GM12872 (cell line): Measurements from ENCODE around the gene SEMA3A.

Experiments
- TF ChIP-seq, protein P1 (sequence below): IDR thresholded peaks from 3 replicates; pipeline ENCODE4 v1.5.1; 2011; ENCODE audit warnings: low read depth, mild to moderate bottlenecking, low read length, moderate library complexity; ENCODE audit not compliant: insufficient read depth

SEMA3A gene

GRCh38 chr7:84228526-84228925 lies 33.9 kb upstream of the SEMA3A start:
- TF ChIP-seq, protein P1, sequence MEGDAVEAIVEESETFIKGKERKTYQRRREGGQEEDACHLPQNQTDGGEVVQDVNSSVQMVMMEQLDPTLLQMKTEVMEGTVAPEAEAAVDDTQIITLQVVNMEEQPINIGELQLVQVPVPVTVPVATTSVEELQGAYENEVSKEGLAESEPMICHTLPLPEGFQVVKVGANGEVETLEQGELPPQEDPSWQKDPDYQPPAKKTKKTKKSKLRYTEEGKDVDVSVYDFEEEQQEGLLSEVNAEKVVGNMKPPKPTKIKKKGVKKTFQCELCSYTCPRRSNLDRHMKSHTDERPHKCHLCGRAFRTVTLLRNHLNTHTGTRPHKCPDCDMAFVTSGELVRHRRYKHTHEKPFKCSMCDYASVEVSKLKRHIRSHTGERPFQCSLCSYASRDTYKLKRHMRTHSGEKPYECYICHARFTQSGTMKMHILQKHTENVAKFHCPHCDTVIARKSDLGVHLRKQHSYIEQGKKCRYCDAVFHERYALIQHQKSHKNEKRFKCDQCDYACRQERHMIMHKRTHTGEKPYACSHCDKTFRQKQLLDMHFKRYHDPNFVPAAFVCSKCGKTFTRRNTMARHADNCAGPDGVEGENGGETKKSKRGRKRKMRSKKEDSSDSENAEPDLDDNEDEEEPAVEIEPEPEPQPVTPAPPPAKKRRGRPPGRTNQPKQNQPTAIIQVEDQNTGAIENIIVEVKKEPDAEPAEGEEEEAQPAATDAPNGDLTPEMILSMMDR, result no peak

GRCh38 chr7:84226759-84227158 lies 32.2 kb upstream of the SEMA3A start:
- TF ChIP-seq, protein P1, result no peak

GRCh38 chr7:84224505-84224904 lies 29.9 kb upstream of the SEMA3A start:
- TF ChIP-seq, protein P1, result no peak

- TF ChIP-seq, protein P1, result no peak
Measured at GRCh38 chr7:84219310-84219709, 24.7 kb upstream of the SEMA3A start.

DNA sequence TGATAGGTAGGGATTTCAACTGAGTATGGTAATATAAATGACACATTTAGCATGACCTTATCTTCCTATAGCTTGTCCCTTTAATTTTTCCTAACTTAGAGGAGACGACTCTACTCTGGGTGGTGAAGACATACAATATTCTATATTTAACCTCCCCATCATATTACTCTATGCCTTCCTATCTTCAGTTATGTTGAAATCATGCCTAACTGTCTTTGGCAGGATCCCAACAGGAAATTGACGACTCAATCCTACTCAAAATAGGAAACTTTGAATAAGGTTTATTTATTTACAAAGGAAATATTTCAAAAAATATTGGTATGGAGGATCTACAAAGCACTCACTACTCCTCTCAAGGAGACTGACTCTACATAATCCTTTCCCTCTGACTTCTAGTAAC lies 24.1 kb upstream of the SEMA3A start:
- TF ChIP-seq, protein P1, result no peak

DNA sequence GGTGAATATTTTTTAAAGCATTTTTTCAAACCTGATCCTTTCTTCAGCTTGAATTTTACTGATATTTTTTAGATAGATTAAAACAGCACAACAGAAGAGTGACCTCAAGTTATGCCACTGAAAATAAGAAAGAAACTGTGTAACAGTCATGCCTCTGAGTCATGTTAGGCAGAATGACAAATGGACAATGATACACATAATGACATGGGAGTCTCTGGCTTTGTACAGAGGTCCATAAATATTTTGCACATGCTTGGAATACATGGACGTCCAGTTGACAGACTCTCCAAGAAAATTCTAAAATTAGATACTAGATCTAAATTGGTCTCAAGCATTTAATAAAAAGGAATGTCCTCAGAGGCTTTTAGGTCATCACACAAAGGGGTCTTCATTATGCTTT lies 21.9 kb upstream of the SEMA3A start:
- TF ChIP-seq, protein P1, result no peak

GRCh38 chr7:84210301-84210700 lies 15.7 kb upstream of the SEMA3A start:
- TF ChIP-seq, protein P1, result no peak

DNA sequence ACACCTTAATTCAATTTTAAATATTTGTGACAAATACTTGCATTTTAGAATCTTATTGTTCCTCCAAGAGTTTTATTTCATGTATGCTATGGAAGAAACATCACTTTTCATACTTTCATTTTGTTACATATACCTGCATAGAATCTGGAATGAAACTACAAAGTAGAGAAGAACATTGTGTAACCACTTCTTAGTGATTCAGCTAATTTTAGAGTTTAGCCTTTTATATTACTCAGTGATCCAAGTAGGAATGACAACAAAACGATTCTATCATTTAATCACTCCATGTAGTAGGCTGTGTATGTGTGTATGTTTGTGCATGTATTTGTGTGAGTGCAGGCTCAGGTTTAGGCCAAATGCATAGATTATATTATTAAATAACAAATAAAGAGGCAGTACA lies 14.4 kb upstream of the SEMA3A start:
- TF ChIP-seq, protein P1, result no peak
